GM21786 (cell line): ENCODE data around the gene SELENOV.

ENCODE experiments used
- ATAC-seq: cut with Tn5 transposase; IDR thresholded peaks from one replicate; pipeline ENCODE4 v1.9.1; 2021; ENCODE audit not compliant: unreplicated experiment

SELENOV gene

DNA sequence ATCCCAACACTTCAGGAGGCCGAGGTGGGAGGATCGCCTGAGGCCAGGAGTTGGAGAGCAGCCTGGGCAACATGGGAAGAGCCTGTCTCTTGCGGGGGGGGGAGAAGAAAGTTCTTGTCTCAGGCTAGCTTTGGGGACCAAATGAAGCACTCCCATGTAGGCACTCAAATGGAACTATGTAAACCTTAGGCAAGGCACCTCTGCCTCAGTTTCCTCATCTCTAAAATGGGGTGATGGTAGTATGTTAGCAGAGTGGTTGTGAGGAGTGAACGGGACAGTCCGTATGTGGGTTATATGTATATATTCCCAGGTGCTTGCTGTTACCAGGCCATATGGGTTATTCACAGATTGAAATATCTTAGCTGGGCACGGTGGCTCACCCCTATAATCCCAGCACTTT is 22.7 kb upstream of the SELENOV start:
- no peak for ATAC-seq

DNA sequence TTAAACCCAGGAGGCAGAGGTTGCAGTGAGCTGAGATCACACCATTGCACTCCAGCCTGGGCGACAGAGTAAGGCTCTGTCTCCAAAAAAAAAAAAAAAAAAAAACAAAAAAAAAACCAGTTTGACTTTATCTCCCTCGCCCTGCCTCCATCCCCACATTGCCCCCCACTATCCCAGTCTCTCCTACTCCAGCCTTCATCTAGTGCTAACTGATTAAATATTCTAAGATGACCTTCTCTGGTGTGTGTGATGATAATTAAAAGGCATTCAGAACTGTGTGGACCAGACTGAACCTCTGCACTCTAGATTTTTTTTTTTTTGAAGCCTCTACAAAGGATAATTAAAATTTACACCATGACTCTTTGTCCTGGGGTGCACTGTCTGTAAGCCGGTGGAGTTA is 22.2 kb upstream of the SELENOV start:
- ATAC-seq: no peak

DNA sequence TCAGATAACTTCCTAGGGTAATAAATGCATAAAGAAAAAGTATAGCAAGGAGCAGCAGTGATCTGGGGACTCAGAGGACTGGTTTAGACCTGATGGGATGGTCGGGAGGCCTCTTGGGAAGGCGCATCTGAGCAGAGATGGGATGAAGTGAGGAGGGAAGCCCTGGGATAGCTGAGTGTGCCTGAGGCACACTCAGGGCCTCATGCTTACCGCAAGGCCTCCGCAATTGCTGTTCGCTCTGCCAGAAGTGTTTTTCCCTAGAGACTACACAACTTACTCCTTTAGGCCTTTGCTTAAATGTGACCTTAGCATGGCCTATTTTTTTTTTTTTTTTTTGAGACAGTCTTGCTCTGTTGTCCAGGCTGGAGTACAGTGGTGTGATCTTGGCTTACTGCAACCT is 20.3 kb upstream of the SELENOV start:
- no peak for ATAC-seq

DNA sequence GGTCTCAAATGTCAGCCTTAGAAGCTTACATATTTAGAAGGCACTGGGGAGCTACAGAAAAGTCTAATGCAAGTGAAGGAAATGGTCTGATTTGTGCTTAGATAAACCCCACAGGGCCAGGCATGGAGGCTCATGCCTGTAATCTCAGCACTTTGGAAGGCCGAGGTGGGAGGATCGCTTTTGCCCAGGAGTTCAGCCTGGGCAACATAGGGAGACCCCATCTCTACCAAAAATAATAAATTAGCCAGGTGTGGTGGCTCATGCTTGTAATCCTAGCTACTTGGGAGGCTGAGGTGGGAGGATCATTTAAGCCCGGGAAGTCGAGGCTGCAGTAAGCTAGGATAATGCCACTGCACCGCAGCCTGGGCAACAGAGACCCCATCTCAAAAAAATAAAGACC is 18.9 kb upstream of the SELENOV start:
- ATAC-seq: no peak

DNA sequence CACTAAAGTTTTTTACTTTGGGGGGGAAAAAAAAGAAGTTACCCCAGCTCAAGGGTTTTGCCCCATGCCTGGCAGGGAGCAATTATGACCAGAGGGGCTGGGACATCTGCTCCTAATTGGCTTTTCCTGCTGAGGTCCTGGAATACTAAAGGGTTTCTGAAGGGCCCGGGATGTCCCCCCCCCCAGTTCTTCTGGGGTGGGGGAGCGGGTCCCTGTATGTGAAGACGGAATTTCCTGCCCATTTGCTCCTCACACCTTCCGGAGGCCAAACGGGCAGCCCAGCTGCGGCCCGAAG is 17.3 kb upstream of the SELENOV start:
- ATAC-seq: no peak

DNA sequence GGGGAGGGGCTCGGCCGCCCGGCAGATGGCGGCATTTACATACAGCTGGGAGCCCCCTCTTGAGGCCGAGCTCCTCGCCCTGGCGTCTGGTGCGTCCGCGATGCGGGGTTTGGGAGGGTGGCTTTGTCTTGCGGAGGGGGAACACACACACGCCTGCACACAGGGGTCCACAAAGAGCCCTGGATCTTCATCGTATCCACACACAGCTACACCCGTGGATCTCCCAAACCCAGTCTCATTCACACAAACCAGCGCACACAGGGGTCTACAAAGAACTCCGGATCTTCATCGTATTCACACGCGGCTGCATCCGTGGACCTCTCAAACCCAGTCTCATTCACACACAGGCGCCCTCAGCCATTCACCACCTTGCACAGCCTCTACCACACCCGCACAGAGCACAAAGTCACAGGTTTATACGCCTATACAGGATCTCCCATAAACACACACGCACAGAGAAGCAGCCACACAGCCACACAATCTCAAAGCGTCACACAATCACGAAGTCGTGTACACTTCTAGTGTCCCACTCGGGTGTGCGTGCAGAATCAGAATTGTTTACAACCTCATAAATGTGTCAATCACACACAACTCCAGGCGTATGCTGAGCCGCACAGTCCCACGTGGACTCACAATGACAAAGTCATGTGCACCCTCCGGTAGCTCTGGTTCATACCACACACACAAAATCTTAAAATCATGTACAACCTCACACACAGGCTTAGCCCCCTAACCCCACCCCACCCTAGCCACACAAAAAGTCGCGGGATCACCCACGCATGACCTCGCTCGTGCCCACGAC is 16.7 kb upstream of the SELENOV start:
- no peak for ATAC-seq

DNA sequence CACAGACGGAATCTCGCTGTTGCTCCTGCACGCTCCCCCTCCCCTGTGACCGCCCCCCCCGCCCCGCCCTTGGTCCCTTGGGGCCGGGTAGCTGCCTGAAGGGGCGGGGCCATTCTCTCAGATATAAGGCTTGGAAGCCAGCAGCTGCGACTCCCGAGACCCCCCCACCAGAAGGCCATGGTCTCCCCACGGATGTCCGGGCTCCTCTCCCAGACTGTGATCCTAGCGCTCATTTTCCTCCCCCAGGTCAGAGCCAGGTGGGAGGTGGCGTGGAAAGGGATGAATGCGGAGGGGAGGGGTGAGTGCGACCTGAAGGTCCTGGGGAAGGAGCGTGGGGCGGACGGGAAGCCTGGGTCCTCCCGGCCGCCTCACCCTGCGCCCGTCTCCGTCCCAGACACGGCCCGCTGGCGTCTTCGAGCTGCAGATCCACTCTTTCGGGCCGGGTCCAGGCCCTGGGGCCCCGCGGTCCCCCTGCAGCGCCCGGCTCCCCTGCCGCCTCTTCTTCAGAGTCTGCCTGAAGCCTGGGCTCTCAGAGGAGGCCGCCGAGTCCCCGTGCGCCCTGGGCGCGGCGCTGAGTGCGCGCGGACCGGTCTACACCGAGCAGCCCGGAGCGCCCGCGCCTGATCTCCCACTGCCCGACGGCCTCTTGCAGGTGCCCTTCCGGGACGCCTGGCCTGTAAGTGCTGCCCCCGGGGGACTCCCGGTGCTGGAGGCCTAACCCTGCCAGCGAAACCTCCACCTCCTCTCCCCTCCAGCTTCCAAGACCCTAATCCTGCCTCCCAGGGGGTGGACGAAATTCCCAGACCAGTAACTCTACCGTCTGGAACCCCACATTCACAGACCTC is 15.9 kb upstream of the SELENOV start, which contains the start of gene DLL3:
DLL3 (plus strand) TSS at position 150 of the 845 bp plus-strand sequence; CDS start at position 178, 28 bp downstream.
- ATAC-seq: no peak

DNA sequence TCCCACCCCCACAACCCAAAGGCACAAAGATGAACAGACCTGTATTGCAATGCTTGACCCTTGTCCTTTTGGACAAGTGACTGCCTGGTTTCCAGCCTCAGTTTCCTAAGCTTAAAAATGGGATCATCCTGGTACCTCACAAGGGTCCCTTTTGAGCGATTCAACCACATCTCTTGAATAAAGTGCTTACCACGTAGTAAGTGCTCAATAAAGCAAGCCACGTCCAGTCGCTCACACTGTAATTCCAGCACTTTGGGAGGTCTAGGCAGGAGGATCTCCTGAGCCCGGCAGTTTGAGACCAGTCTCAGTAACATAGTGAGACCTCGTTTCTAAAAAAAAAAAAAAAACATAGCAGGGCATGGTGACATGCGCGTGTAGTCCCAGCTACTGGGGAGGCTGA is 15.0 kb upstream of the SELENOV start:
- ATAC-seq: no peak

DNA sequence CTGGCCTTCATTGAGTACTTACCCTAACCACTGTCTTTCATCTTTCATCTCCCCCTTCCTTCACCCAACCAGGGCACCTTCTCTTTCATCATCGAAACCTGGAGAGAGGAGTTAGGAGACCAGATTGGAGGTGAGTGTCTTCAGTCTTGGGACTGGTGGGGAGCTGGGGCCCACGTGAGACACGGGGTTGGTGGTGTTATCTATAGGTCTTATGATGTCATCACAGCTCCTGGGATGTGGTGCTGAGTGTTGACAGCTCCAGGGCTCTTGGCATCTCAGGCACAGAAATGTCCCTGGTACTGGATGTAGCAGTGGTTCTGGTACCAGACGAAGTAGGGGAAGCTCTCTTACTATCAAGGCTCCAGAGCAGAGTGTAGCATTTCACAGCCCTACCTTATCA is 14.4 kb upstream of the SELENOV start:
- no peak for ATAC-seq

DNA sequence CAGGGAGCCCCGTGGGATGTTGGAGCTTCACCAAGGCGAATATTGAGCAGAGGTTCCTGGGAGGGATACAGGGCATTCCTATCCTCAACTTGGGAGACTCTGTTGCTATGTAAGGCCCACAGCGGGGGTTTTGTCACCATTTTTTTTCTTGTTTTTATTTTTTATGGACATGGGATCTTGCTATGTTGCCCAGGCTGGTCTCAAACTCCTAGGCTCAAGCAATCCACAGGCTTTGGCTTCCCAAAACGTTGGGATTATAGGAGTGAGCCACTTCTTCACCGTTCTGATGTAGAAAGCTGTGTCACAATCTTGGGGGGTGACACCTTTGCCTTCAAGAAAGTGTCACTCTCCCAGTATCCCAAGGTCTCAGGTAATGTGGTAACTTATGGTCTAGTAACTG is 13.6 kb upstream of the SELENOV start:
- ATAC-seq: no peak

DNA sequence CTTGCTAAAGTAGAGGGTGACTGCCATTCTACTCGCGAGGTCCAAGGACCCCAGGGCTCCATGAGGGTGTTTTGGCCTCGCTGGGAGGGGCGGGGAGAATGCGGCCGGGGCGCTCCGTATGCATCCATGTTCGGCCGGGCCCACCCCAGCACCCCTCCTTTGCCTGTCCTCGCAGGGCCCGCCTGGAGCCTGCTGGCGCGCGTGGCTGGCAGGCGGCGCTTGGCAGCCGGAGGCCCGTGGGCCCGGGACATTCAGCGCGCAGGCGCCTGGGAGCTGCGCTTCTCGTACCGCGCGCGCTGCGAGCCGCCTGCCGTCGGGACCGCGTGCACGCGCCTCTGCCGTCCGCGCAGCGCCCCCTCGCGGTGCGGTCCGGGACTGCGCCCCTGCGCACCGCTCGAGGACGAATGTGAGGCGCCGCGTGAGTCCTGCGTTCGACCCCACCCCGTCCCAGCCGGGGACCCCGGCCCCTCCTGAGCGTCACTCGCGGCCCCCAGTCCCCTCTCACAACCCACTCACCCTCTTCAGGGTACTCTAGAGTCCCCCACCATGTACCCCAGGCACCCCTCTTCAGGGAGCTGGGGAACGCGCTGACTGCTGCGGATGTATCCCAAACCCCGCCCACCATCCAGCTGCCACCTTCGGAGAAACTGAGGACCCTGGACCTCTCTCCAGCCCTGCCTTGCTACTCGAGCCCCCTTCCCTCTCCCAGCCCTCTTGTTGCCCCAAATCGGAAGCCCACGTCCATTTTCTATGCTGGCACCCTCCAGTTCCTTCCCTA is 12.1 kb upstream of the SELENOV start:
- no peak for ATAC-seq

DNA sequence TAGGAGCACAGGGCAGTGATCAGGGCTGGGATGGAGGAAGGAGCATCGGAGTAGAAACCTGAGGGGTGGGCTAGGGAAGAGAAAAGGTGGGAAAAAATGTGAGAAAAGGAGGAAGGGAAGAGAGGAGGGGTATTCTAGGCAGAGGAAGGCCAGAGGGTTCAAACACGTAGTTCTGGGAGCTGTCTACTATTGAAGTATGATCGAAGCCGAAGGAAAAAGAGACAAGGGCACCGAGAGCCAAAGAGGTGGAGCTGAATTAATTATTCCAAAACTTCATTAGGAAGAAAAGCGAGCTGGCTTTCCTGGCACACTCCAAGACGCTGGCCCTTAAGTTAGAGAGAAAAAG is 8.4 kb upstream of the SELENOV start:
- ATAC-seq: no peak

DNA sequence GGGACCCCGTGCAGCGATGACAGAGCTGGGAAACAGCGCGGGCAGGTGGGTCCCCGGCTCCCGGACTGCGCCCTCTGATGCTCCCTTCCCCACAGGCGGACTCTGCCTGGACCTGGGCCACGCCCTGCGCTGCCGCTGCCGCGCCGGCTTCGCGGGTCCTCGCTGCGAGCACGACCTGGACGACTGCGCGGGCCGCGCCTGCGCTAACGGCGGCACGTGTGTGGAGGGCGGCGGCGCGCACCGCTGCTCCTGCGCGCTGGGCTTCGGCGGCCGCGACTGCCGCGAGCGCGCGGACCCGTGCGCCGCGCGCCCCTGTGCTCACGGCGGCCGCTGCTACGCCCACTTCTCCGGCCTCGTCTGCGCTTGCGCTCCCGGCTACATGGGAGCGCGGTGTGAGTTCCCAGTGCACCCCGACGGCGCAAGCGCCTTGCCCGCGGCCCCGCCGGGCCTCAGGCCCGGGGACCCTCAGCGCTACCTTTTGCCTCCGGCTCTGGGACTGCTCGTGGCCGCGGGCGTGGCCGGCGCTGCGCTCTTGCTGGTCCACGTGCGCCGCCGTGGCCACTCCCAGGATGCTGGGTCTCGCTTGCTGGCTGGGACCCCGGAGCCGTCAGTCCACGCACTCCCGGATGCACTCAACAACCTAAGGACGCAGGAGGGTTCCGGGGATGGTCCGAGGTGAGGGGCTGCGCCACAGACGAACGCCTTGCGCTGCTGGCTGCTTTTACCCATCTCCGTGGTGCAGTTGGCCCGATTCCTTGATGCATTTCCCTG is 7.8 kb upstream of the SELENOV start:
- ATAC-seq: no peak

DNA sequence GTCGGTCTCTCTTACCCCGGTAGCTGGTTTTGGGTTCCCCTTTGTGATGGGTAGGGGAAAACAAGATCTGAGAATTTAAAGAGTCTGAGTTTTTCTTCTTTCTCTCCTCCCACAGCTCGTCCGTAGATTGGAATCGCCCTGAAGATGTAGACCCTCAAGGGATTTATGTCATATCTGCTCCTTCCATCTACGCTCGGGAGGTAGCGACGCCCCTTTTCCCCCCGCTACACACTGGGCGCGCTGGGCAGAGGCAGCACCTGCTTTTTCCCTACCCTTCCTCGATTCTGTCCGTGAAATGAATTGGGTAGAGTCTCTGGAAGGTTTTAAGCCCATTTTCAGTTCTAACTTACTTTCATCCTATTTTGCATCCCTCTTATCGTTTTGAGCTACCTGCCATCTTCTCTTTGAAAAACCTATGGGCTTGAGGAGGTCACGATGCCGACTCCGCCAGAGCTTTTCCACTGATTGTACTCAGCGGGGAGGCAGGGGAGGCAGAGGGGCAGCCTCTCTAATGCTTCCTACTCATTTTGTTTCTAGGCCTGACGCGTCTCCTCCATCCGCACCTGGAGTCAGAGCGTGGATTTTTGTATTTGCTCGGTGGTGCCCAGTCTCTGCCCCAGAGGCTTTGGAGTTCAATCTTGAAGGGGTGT is 7.1 kb upstream of the SELENOV start:
- no peak for ATAC-seq

DNA sequence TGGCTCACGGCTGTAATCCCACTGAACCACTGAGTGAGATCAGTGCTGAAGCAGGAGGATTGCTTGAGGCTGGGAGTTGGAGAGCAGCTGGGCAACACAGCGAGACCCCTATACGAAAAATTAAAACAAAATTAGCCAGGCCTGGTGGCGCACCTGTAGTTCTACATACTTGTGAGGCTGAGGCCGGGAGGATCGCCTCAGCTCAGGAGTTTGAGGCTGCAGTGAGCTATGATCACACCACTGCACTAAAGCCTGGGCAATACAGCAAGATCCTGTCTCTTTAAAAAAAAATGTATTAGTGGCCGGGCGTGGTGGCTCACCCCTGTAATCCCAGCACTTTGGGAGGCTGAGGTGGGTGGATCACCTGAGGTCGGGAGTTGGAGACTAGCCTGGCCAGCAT is 6.3 kb upstream of the SELENOV start:
- no peak for ATAC-seq

DNA sequence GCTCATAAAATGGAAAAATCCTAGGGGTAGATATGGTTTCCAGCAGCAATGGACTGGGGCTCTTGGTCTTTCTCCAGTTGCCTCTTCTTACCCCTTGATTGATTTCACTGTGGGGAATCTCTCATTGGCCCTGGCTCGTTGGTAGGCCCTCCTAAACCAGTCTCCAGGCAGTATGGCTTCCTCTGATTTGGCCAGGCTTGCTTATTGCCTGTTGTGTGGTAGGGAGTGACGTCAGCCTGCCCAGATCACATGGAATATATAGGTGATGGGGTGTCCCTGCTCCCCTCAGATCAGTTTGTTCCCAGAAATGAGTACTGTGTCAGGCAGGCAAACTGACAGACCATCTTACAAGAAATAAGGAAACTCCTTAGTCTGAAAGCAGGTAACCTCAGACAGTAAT is 5.7 kb upstream of the SELENOV start:
- ATAC-seq: no peak

DNA sequence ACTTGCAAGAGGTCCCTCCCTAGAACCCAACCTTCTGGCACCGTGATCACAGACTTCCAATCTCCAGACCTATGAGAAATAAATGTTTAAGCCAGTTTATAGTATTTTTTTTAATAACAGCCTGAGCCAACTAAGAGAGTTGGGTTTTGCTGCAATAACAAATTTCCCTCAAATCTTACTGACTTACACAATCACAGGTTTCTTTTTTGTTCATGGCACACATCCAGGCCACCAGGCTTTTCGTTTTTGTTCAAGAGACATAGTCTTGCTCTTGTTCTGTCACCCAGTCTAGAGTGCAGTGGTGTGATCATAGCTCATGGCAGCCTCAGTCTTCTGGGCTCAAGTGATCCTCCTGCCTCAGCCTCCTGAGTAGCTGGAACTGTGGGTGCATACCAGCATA is 2.0 kb upstream of the SELENOV start:
- no peak for ATAC-seq

DNA sequence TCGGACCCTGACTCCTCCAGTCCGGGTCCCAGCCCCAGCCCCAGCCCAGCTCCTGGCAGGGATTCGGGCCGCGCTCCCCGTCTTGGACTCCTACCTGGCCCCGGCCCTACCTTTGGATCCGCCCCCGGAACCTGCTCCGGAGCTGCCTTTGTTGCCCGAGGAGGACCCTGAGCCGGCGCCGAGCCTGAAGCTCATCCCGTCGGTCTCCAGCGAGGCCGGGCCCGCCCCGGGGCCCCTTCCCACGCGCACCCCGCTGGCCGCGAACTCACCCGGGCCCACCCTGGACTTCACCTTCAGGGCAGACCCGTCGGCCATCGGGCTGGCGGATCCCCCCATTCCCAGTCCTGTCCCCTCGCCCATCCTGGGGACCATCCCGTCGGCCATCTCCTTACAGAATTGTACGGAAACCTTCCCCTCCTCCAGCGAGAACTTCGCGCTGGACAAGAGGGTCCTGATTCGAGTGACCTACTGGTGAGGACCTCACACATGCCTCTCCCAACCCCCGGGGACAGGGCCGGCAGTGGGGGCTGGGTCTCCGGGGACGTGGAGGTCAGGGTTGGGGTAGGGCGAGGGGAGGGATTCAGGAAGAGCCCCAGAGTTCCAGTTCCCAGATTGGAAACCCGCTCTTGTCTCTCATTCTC is 732 bp downstream of the SELENOV start:
- ATAC-seq: no peak

DNA sequence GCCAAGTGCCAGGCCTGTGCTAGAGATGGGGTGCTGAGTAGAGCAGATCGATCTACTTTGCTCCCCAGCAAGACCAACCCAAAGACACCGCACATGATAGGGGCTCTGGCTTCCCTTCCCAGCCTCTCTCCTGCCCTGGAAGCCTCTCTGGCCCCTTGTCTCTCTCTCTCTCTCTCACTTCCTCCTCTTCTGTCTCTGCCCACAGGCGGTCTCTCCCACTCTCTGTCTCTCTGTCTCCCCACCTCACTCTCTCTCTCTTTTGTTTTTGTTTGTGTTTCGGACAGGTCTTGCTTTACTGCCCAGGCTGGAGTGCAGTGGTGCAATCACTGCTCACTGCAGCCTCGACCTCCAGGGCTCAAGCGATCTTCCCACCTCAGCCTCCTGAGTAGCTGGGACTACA is 1.3 kb downstream of the SELENOV start:
- no peak for ATAC-seq

DNA sequence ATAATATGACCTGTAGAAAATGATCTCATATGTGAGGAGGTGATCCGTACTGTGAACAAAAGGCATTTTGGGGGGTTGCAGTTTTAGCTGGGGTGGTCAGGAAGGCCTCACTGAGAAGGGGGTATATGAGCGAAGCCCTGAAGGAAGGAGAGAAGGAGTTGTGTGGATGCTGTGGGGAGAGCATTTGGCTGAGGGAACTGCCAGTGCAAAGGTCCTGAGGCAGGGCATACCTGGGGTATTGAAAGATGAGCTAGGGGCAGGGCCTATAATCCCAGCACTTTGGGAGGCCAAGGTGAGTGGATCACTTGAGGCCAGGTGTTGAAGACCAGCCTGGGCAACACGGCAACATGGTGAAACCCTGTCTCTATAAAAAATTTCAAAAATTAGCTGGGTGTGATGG is 2.5 kb downstream of the SELENOV start:
- ATAC-seq: no peak
